GM23338 (cell line): ENCODE data around the gene SNX32. TPM values are rescaled to one million over a fixed set of nuclear protein-coding genes. Genes with fewer than 3 reads are reported as not detected.

Experiments used
- ATAC-seq: fragments of 200-7000 bp; cut with Tn5 transposase; 3 replicates; pipeline ENCODE4 v1.9.1; 2020
- DNase-seq: peaks from one replicate; pipeline ENCODE4 v3.0.0-alpha.2; 2015; ENCODE audit warnings: low spot score
- H2AFZ ChIP-seq: fragments of 200-600 bp; sonication (generic); 2 replicates; pipeline ENCODE4 v1.8.0; 2016; ENCODE audit warnings: antibody characterized with exemption, mild to moderate bottlenecking, moderate library complexity
- H3F3A ChIP-seq: fragments of 200-600 bp; sonication (generic); replicated peaks from 2 replicates; pipeline ENCODE4 v1.8.0; 2017; ENCODE audit warnings: antibody characterized with exemption, mixed run types, low read depth
- H3K27ac ChIP-seq: fragments of 200-600 bp; sonication (generic); 2 replicates; pipeline ENCODE4 v1.6.1; 2016; ENCODE audit warnings: low read depth
- H3K27me3 ChIP-seq: fragments of 200-600 bp; sonication (generic); 2 replicates; pipeline ENCODE4 v1.8.0; 2016; ENCODE audit warnings: mild to moderate bottlenecking, mixed run types, moderate library complexity; ENCODE audit not compliant: insufficient read depth
- H3K36me3 ChIP-seq: fragments of 200-600 bp; sonication (generic); 2 replicates; pipeline ENCODE4 v1.8.0; 2016; ENCODE audit warnings: mild to moderate bottlenecking; ENCODE audit not compliant: insufficient read depth
- H3K4me1 ChIP-seq: fragments of 200-600 bp; sonication (generic); 2 replicates; pipeline ENCODE4 v1.8.0; 2016; ENCODE audit warnings: mild to moderate bottlenecking, moderate library complexity; ENCODE audit not compliant: insufficient read depth
- H3K4me2 ChIP-seq: fragments of 200-600 bp; sonication (generic); 2 replicates; pipeline ENCODE4 v1.7.1; 2017; ENCODE audit warnings: mixed run types
- H3K4me3 ChIP-seq: fragments of 200-600 bp; sonication (generic); 2 replicates; pipeline ENCODE4 v1.6.1; 2016; ENCODE audit warnings: mixed run types
- H3K79me2 ChIP-seq: fragments of 200-600 bp; sonication (generic); replicated peaks from 2 replicates; pipeline ENCODE4 v1.8.0; 2017; ENCODE audit warnings: mild to moderate bottlenecking; ENCODE audit not compliant: insufficient read depth
- H3K9me2 ChIP-seq: fragments of 200-600 bp; sonication (generic); 2 replicates; pipeline ENCODE4 v1.8.0; 2017; ENCODE audit not compliant: insufficient read depth
- H4K20me1 ChIP-seq: fragments of 200-600 bp; sonication (generic); replicated peaks from 2 replicates; pipeline ENCODE4 v1.8.0; 2017; ENCODE audit warnings: mild to moderate bottlenecking; ENCODE audit not compliant: insufficient read depth
- H3K27ac Mint-ChIP-seq: 2 replicates; pipeline ENCODE4 v1.8.0; 2020; ENCODE audit warnings: inconsistent platforms, mild to moderate bottlenecking, moderate library complexity, mixed read lengths
- H3K27me3 Mint-ChIP-seq: 3 replicates; pipeline ENCODE4 v1.8.0; 2022; ENCODE audit warnings: low read depth, mild to moderate bottlenecking, moderate library complexity, mixed read lengths, inconsistent platforms; ENCODE audit not compliant: insufficient read depth, poor library complexity
- H3K36me3 Mint-ChIP-seq: 3 replicates; pipeline ENCODE4 v1.8.0; 2021; ENCODE audit warnings: low read depth, mild to moderate bottlenecking, inconsistent platforms, moderate library complexity, mixed read lengths
- H3K4me1 Mint-ChIP-seq: 3 replicates; pipeline ENCODE4 v1.8.0; 2020; ENCODE audit warnings: mild to moderate bottlenecking, inconsistent platforms, mixed read lengths
- H3K4me3 Mint-ChIP-seq: 3 replicates; pipeline ENCODE4 v1.8.0; 2021; ENCODE audit warnings: moderate library complexity, mild to moderate bottlenecking, inconsistent platforms, mixed read lengths
- H3K9me3 Mint-ChIP-seq: 3 replicates; pipeline ENCODE4 v1.8.0; 2020; ENCODE audit warnings: moderate library complexity, mild to moderate bottlenecking, inconsistent platforms, mixed read lengths
- ETS1 ChIP-seq: IDR thresholded peaks from 2 replicates; pipeline ENCODE4 v1.6.1; 2016; ENCODE audit warnings: antibody characterized with exemption
- EZH2 ChIP-seq: fragments of 200-600 bp; sonication (generic); IDR thresholded peaks from one replicate; pipeline ENCODE4 v1.8.0; 2017; ENCODE audit warnings: antibody characterized with exemption, mild to moderate bottlenecking, low read depth; ENCODE audit not compliant: unreplicated experiment
- EZH2phosphoT487 ChIP-seq: fragments of 200-600 bp; sonication (generic); IDR thresholded peaks from one replicate; pipeline ENCODE4 v1.8.1; 2018; ENCODE audit warnings: antibody characterized with exemption; ENCODE audit not compliant: unreplicated experiment
- JUNB ChIP-seq: IDR thresholded peaks from one replicate; pipeline ENCODE4 v1.6.1; 2016; ENCODE audit warnings: antibody characterized with exemption; ENCODE audit not compliant: unreplicated experiment
- NANOG ChIP-seq: IDR thresholded peaks from 2 replicates; pipeline ENCODE4 v1.6.1; 2016; ENCODE audit warnings: antibody characterized with exemption, borderline replicate concordance
- POLR2AphosphoS5 ChIP-seq: IDR thresholded peaks from 2 replicates; pipeline ENCODE4 v1.6.1; 2016; ENCODE audit warnings: antibody characterized with exemption, low read depth
- REST ChIP-seq: IDR thresholded peaks from one replicate; pipeline ENCODE4 v1.6.1; 2018; ENCODE audit warnings: antibody characterized with exemption; ENCODE audit not compliant: unreplicated experiment
- STAT1 ChIP-seq: IDR thresholded peaks from one replicate; pipeline ENCODE4 v1.6.1; 2016; ENCODE audit warnings: antibody characterized with exemption; ENCODE audit not compliant: unreplicated experiment
- ZNF114 ChIP-seq: fragments of 250-450 bp; sonication (Bioruptor Pico); IDR thresholded peaks from 2 replicates; pipeline ENCODE4 v1.5.0; 2020; ENCODE audit warnings: mild to moderate bottlenecking, moderate library complexity
- ZNF331 ChIP-seq: fragments of 250-450 bp; sonication (Bioruptor Pico); IDR thresholded peaks from 2 replicates; pipeline ENCODE4 v1.5.0; 2020; ENCODE audit warnings: low read depth, mild to moderate bottlenecking, moderate library complexity
- polyA plus RNA-seq: library from polyadenylated mRNA; unstranded; fragments of >200 nt; fragmentation: Nextera tagmentation; extraction: Ambion mirVana; gene quantifications from 2 replicates; pipeline ENCODE4 v1.2.1, GENCODE V29; 2016
- total RNA-seq: library from RNA; depleted of rRNA; stranded (reverse); fragments of >200 nt; shearing (Covaris generic); gene quantifications from 2 replicates; pipeline ENCODE4 v1.2.3, GENCODE V29; 2014

The SNX32 gene
- total and polyA plus RNA-seq, 2 experiments from 2014 or later: 0.49 to 1.2 TPM

GRCh38 chr11:65857853-65858680, 24.3 kb downstream of the SNX32 start, which contains the start of gene CFL1:
Gene CFL1 (minus strand): TSS chr11:65858180. CDS start chr11:65858099, 81 bp downstream.
- Mint-ChIP-seq H3K4me3 (peak within 1 kb of the TSS; percentile 91), H3K9me3 (peaks cover 4% of the 10 kb centered on the region; the same call in 2 of the 3 replicates), H3K4me1 (peaks cover 33% of the 10 kb centered on the region), H3K27ac (peak within 1 kb of the TSS; percentile 96), H3K36me3 (peaks cover 56% of the 10 kb centered on the region), H3K27me3 (peaks cover 45% of the 10 kb centered on the region)
- peaks cover 39% of the 10 kb centered on the region for H4K20me1 ChIP-seq
- H3K79me2 ChIP-seq: peaks cover 50% of the 10 kb centered on the region
- H3K9me2 ChIP-seq: no peaks in the 10 kb centered on the region
- peak within 1 kb of the TSS; percentile 94 for H3K27ac ChIP-seq
- TF ChIP-seq EZH2phosphoT487 (no peak), NANOG (no peak), REST (peak; percentile 30), POLR2AphosphoS5 (peak; percentile 99), ETS1 (peak; percentile 99)
- H3K36me3 ChIP-seq: peaks cover 32% of the 10 kb centered on the region
- no peaks in the 10 kb centered on the region for H3K27me3 ChIP-seq
- peak within 1 kb of the TSS; percentile 95 for H3K4me2 ChIP-seq
- peaks cover 60% of the 10 kb centered on the region for H3F3A ChIP-seq
- H3K4me1 ChIP-seq: peaks cover 11% of the 10 kb centered on the region
- H2AFZ ChIP-seq: peak within 1 kb of the TSS; percentile 39; the same call in 1 of the 2 replicates
- DNase-seq (peak; percentile 98), ATAC-seq (peak; percentile 53)
- H3K4me3 ChIP-seq: peak within 1 kb of the TSS; percentile 93

GRCh38 chr11:65858681-65859087, 24.9 kb downstream of the SNX32 start:
- Histone ChIP-seq H3K9me2 (no peaks in the 10 kb centered on the region), H3K27me3 (no peaks in the 10 kb centered on the region), H4K20me1 (peaks cover 37% of the 10 kb centered on the region), H3K27ac (peak overlapping the region; percentile 94), H3K36me3 (peaks cover 28% of the 10 kb centered on the region), H2AFZ (peak overlapping the region; percentile 39; the same call in 1 of the 2 replicates), H3K4me1 (peaks cover 11% of the 10 kb centered on the region), H3K79me2 (peaks cover 48% of the 10 kb centered on the region), H3K4me2 (peak overlapping the region; percentile 84), H3K4me3 (peak overlapping the region; percentile 93), H3F3A (peaks cover 55% of the 10 kb centered on the region)
- H3K4me1 Mint-ChIP-seq: peaks cover 28% of the 10 kb centered on the region
- peaks cover 4% of the 10 kb centered on the region; the same call in 2 of the 3 replicates for H3K9me3 Mint-ChIP-seq
- peaks cover 56% of the 10 kb centered on the region for H3K36me3 Mint-ChIP-seq
- peak overlapping the region; percentile 96 for H3K27ac Mint-ChIP-seq
- H3K4me3 Mint-ChIP-seq: peak overlapping the region; percentile 91
- peaks cover 40% of the 10 kb centered on the region for H3K27me3 Mint-ChIP-seq
- DNase-seq (no peak), ATAC-seq (no peak)
- TF ChIP-seq POLR2AphosphoS5: no peak
- no peak for TF ChIP-seq EZH2phosphoT487
- no peak for TF ChIP-seq ZNF114 (CRISPR knock-in tag)
- no peak for TF ChIP-seq STAT1
- TF ChIP-seq ZNF331 (CRISPR knock-in tag): no peak
- TF ChIP-seq REST: no peak
- TF ChIP-seq JUNB: no peak
- no peak for TF ChIP-seq EZH2
- no peak for TF ChIP-seq NANOG
